Measurements from ENCODE around the gene GPR180. TPM values are rescaled to one million over a fixed set of nuclear protein-coding genes. Genes with fewer than 3 reads are reported as not detected.

GPR180 gene
- total RNA-seq: 10 to 100 TPM in 3 of 4 donors, 1 to 10 TPM in 1; 6.2 to 25.8 (median 12.6) TPM

DNA sequence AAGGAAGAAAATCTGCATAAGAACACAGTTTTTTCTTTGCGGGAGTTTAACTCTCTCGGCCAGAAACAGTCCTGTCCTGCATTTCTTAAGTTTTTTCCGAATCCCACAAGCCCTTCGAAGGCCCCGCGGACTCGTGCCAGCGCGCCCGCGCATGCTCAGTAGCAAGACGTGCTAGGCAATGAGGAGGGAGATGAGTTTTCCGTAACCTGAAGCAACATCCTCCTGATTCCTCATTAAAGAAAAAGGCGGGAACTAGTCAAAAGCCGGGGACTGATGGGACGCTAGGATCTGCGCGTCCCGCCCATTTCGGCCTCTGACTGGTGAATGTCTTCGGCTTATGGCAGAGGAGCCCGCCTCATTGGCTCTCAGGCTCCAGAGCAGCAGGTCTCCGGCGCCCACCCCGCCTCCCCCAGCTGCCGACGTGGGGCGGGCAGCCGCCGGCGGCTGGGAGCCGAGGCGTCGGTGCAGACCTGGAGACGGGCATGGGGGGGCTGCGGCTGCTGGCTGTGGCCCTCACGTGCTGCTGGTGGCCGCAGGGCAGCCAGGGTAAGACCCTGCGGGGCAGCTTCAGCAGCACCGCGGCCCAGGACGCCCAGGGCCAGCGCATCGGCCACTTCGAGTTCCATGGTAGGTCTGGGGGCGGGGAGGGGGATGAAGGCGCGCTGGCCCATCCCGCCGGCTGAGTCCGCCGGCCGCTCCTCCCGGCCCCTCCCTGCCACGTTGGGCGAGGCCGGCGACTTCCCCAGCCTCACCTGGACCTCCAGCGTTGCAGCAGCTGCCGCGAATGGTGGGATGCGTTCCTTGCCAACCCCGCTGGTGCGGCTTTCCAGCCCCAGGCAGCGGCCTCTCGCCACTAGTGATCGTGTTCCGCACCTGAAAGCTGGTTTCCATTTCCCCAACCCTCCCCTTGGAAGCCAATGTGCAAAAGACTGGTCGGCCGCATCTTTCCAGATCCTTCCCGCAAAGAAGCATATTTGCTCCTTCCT is at the start of gene GPR180:
GPR180 (plus strand) TSS at position 412 of the 986 bp plus-strand sequence; CDS start at position 483, 71 bp downstream.
- TF ChIP-seq, protein P1, sequence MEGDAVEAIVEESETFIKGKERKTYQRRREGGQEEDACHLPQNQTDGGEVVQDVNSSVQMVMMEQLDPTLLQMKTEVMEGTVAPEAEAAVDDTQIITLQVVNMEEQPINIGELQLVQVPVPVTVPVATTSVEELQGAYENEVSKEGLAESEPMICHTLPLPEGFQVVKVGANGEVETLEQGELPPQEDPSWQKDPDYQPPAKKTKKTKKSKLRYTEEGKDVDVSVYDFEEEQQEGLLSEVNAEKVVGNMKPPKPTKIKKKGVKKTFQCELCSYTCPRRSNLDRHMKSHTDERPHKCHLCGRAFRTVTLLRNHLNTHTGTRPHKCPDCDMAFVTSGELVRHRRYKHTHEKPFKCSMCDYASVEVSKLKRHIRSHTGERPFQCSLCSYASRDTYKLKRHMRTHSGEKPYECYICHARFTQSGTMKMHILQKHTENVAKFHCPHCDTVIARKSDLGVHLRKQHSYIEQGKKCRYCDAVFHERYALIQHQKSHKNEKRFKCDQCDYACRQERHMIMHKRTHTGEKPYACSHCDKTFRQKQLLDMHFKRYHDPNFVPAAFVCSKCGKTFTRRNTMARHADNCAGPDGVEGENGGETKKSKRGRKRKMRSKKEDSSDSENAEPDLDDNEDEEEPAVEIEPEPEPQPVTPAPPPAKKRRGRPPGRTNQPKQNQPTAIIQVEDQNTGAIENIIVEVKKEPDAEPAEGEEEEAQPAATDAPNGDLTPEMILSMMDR (IDR thresholded peaks at IDR 0.05; ENCODE audit: low read depth): no peak

DNA sequence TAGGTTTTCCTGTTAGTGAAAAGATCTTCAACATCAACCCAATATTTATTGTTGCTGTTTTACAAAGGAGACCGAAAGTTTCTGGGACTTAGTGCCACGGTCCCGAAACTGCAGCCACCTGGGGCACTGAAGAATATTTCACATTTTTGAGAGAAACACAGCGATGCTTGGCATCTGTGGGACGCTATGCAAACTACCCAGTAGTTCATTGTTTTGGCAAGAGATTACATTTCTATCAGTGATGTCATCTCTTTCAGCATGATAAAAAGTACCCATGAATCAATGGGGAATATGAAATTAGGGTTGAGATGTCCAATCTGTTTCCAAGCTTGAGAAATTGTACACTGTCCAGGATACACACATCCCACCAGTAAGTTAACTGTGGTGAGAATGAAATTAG is 49.6 kb upstream of the GPR180 start:
- TF ChIP-seq, protein P1 (IDR thresholded peaks at IDR 0.05; ENCODE audit: low read depth): no peak

DNA sequence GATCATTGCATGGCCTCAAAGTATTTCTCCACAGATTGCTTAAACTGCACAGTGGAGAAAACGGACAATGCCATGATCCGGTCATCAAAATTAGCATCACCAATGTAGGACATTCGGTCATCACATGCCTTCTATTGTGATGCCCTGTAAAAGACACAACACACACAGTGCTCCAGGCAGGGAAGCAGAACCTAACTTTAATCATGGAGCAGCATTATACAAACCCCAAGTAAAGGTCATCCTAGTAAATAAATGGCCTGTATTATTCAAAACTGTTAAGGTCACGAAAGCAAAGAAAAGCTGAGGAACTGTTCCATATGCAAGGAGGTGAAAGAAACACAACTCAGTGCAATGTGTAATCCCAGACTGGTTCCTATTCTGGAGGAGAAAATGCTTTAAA is 47.9 kb upstream of the GPR180 start:
- TF ChIP-seq, protein P1 (IDR thresholded peaks at IDR 0.05; ENCODE audit: low read depth): no peak

DNA sequence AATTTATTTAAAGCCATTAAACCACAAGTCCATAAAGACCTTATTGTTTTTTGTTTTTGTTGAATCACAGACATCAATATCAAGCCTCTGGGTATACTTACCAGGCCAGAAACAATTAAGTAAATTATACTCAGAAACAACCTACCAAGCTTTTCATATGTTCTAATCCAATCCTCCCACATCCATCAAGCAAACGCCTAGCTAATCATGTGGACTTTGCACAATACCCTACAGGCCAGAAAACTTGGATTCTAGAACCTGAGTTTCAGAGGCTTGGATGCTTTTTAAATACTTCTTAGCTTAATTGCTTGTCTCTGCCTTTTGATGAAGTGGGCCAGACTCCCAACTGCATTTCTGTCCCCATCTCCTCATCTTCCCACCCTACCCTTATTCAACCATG is 45.6 kb upstream of the GPR180 start:
- TF ChIP-seq, protein P1 (IDR thresholded peaks at IDR 0.05; ENCODE audit: low read depth): no peak

DNA sequence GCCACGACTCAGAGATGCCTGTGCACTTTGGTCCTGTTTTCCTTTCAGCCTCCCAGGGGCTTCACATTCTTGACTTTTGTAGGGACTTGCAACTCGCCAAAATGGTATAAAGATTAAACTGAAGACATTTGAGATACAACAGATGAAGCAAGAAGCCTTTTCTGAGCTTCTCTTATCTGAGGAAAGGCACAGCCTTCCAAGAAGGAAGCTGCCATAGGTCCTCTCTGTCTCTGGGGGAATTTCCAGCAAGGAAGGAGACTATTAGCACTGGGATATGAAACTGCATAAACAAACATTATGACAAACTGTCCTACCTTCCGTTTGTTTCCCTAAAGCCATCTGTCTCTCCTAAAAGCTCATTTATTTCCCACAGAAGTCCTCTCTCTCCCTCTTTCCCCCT is 45.0 kb upstream of the GPR180 start:
- TF ChIP-seq, protein P1 (IDR thresholded peaks at IDR 0.05; ENCODE audit: low read depth): no peak

DNA sequence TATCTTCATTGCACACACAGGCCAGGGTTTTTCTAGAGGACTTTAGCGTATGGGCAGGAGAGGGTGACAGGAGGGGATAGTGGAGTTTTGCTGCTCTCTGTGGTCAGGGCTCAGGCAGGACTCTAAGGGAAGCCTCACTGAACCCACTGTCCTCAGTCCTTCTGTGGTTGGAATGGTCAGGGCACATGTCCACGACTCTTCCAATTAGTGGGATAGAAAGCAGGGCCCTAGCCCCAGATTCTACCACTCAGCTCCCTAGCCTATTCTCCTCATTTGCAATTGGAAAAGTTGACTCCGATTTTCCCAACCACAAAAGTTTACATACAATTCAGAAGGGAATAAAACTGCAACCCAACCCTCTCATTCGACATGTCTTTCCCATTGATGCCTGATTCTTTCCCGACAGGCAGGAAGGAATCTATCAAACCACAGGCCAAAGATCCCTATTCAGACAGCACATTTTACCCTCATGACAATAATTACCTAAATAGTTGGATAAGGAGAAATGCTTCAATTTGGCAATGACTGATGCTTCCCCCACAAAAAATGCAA is 43.9 kb upstream of the GPR180 start:
- TF ChIP-seq, protein P1 (IDR thresholded peaks at IDR 0.05; ENCODE audit: low read depth): no peak

DNA sequence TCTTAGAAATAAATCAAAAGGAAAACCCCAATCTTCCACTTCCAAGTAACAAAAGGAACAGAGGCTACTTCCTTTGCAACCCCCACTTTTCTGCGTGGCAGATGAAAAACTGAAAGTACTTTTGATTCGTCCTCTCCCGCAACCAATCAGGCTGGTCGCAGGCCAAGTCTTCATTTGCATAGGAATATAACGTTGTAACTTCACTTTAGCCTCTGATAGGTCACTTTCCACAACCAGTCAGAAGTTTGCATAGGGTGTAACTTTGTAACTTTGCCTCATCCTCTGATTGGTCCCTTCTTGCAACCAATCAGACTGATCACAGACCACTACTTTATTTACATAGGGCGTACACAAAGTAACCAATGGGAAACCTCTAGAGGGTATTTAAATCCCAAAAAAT is 42.9 kb upstream of the GPR180 start:
- TF ChIP-seq, protein P1 (IDR thresholded peaks at IDR 0.05; ENCODE audit: low read depth): no peak

All from subcutaneous adipose tissue (tissue), 4 donors.